Mesenchymal stem cell (in vitro differentiated cells and primary cell): ENCODE results near the gene SLC17A3.

ENCODE experiments used
- DNase-seq: peaks from one replicate; pipeline ENCODE4 v3.0.0-alpha.2; 2013
- H2AFZ ChIP-seq: one replicate; pipeline ENCODE4 v1.6.1; 2013; ENCODE audit warnings: low read depth, mild to moderate bottlenecking, control low read depth, inconsistent platforms, low read length, moderate library complexity
- H2AK5ac ChIP-seq: 2 replicates; pipeline ENCODE4 v1.6.1; 2013; ENCODE audit warnings: low read length, moderate library complexity, mild to moderate bottlenecking, inconsistent platforms; ENCODE audit not compliant: severe bottlenecking
- H2BK120ac ChIP-seq: one replicate; pipeline ENCODE4 v1.6.1; 2013; ENCODE audit warnings: low read depth, mild to moderate bottlenecking, inconsistent platforms, low read length, moderate library complexity
- H2BK12ac ChIP-seq, 2 experiments: one replicate each; pipeline ENCODE4 v1.6.1; 2013; ENCODE audit warnings: inconsistent platforms in 2 of 2, low read length in 2 of 2, mild to moderate bottlenecking in 2 of 2, moderate library complexity in 2 of 2, control low read depth in 1 of 2
- H2BK15ac ChIP-seq: one replicate; pipeline ENCODE4 v1.6.1; 2013; ENCODE audit warnings: mild to moderate bottlenecking, low read depth, inconsistent platforms; ENCODE audit not compliant: poor library complexity, severe bottlenecking
- H2BK5ac ChIP-seq: 2 replicates; pipeline ENCODE4 v1.6.1; 2013; ENCODE audit warnings: low read depth, mild to moderate bottlenecking, low read length, control low read depth, inconsistent platforms; ENCODE audit not compliant: poor library complexity, severe bottlenecking
- H3K14ac ChIP-seq, 2 experiments: one replicate each; pipeline ENCODE4 v1.6.1; 2013; ENCODE audit warnings: inconsistent platforms in 2 of 2, low read length in 2 of 2, control low read depth in 1 of 2, mild to moderate bottlenecking in 1 of 2, moderate library complexity in 1 of 2
- H3K18ac ChIP-seq, 2 experiments: one replicate each; pipeline ENCODE4 v1.6.1; 2013; ENCODE audit warnings: inconsistent platforms in 2 of 2, low read length in 2 of 2, control low read depth in 1 of 2, low read depth in 1 of 2, mild to moderate bottlenecking in 1 of 2
- H3K23ac ChIP-seq, 2 experiments: one replicate each; pipeline ENCODE4 v1.6.1; 2013; ENCODE audit warnings: inconsistent platforms in 2 of 2, low read length in 2 of 2, mild to moderate bottlenecking in 2 of 2, moderate library complexity in 2 of 2, control low read depth in 1 of 2
- H3K27ac ChIP-seq: 2 replicates; pipeline ENCODE4 v1.5.1; 2013; ENCODE audit warnings: mild to moderate bottlenecking, moderate library complexity, low read length, control low read depth, inconsistent platforms; ENCODE audit not compliant: poor library complexity, severe bottlenecking
- H3K27me3 ChIP-seq, 2 experiments: 2 replicates each; pipeline versions ENCODE4 v1.6.1 to v1.7.0; 2013; ENCODE audit warnings: low read length in 2 of 2, mild to moderate bottlenecking in 2 of 2, moderate library complexity in 2 of 2, control low read depth in 1 of 2, inconsistent platforms in 1 of 2; ENCODE audit not compliant: control insufficient read depth in 1 of 2, insufficient read depth in 1 of 2
- H3K36me3 ChIP-seq, 2 experiments: 2 replicates each; pipeline versions ENCODE4 v1.6.1 to v1.7.0; 2013; ENCODE audit warnings: low read length in 2 of 2, control low read depth in 1 of 2, inconsistent platforms in 1 of 2, low read depth in 1 of 2, mild to moderate bottlenecking in 1 of 2; ENCODE audit not compliant: insufficient read depth in 2 of 2, control insufficient read depth in 1 of 2
- H3K4ac ChIP-seq, 2 experiments: one replicate each; pipeline ENCODE4 v1.6.1; 2013; ENCODE audit warnings: inconsistent platforms in 2 of 2, low read length in 2 of 2, mild to moderate bottlenecking in 2 of 2, moderate library complexity in 2 of 2, control low read depth in 1 of 2, low read depth in 1 of 2
- H3K4me1 ChIP-seq: 2 replicates; pipeline ENCODE4 v1.6.1; 2013; ENCODE audit warnings: low read depth, low read length, control low read depth; ENCODE audit not compliant: control insufficient read depth, insufficient read depth
- H3K4me2 ChIP-seq: 2 replicates; pipeline ENCODE4 v1.6.1; 2013; ENCODE audit warnings: low read length, mild to moderate bottlenecking, inconsistent platforms; ENCODE audit not compliant: poor library complexity, severe bottlenecking
- H3K4me3 ChIP-seq, 2 experiments: 2 replicates each; pipeline versions ENCODE4 v1.5.1 to v1.7.0; 2013; ENCODE audit warnings: low read length in 2 of 2, mild to moderate bottlenecking in 2 of 2, control low read depth in 1 of 2, low read depth in 1 of 2; ENCODE audit not compliant: insufficient read depth in 1 of 2
- H3K79me1 ChIP-seq: replicated peaks from 2 replicates; pipeline ENCODE4 v1.6.1; 2013; ENCODE audit warnings: mild to moderate bottlenecking, control low read depth, low read length, inconsistent platforms; ENCODE audit not compliant: poor library complexity, severe bottlenecking
- H3K9ac ChIP-seq: 2 replicates; pipeline ENCODE4 v1.7.0; 2013; ENCODE audit warnings: mild to moderate bottlenecking, low read length, moderate library complexity
- H3K9me3 ChIP-seq: 2 replicates; pipeline ENCODE4 v1.7.0; 2013; ENCODE audit warnings: mild to moderate bottlenecking, low read length; ENCODE audit not compliant: control insufficient read depth
- H4K8ac ChIP-seq: one replicate; pipeline ENCODE4 v1.6.1; 2013; ENCODE audit warnings: inconsistent platforms, mild to moderate bottlenecking, low read length, moderate library complexity
- H4K91ac ChIP-seq: one replicate; pipeline ENCODE4 v1.6.1; 2013; ENCODE audit warnings: mild to moderate bottlenecking, low read length, inconsistent platforms
- WGBS: methylation state at CpG from one replicate; pipeline ENCODE4 v1.1.7; 2013; ENCODE audit warnings: mixed read lengths; 5-methylcytosine and 5-hydroxymethylcytosine counted together

Gene SLC17A3

DNA sequence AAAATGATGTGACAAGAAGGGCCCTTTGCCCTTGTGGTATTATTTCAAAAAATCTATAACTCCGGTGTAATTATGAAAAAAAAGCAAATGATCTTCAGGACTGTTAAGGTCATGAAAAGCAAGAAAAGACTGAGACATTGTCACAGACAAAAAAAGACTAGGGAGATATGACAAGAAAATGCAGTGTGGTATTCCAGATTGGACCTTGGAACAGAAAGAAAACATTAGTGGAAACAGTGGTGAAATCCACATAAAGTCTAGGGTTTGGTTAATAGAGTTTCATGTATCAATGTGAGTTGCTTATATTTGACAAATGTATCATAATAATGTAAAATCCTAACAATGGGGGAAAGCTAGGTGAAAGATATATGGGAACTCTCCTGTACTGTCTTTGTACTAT is 26.8 kb upstream of the SLC17A3 start:
- whole genome bisulfite sequencing: 57% methylated on average over 1 of the region's 1 CpG
- H3K23ac ChIP-seq: no peak overlapping the region
- no peak for DNase-seq

GRCh38 chr6:25899580-25900408 is 25.8 kb upstream of the SLC17A3 start:
- peak overlapping the region; percentile 50 for H3K4me2 ChIP-seq
- H2BK5ac ChIP-seq: peak overlapping the region; percentile 98
- no peaks in the 10 kb centered on the region for H3K36me3 ChIP-seq
- no peak overlapping the region for H4K91ac ChIP-seq
- H3K23ac ChIP-seq: no peak overlapping the region
- no peaks in the 10 kb centered on the region for H3K79me1 ChIP-seq
- H3K4ac ChIP-seq: no peak overlapping the region
- WGBS: 54% methylated on average over 1 of the region's 2 CpGs
- no peak overlapping the region for H2BK12ac ChIP-seq
- no peak overlapping the region for H2BK15ac ChIP-seq
- H3K9ac ChIP-seq: peak overlapping the region; percentile 9
- H2AK5ac ChIP-seq: peak overlapping the region; percentile 99
- no peak overlapping the region for H4K8ac ChIP-seq
- no peaks in the 10 kb centered on the region for H3K27me3 ChIP-seq
- H3K27ac ChIP-seq: peak overlapping the region; percentile 100
- no peak overlapping the region for H2AFZ ChIP-seq
- H2BK120ac ChIP-seq: no peak overlapping the region
- no peaks in the 10 kb centered on the region for H3K9me3 ChIP-seq
- no peak overlapping the region for H3K4me3 ChIP-seq
- peaks cover 7% of the 10 kb centered on the region for H3K4me1 ChIP-seq
- no peak overlapping the region for H3K14ac ChIP-seq
- H3K18ac ChIP-seq: no peak overlapping the region
- peak; percentile 15 for DNase-seq

More for the DNA sequence above, 26.8 kb upstream of the SLC17A3 start:
- H2BK15ac ChIP-seq: no peak overlapping the region
- peak overlapping the region; percentile 69 for H3K27ac ChIP-seq
- no peak overlapping the region for H2AFZ ChIP-seq
- no peak overlapping the region for H2AK5ac ChIP-seq
- no peak overlapping the region for H4K8ac ChIP-seq
- H3K27me3 ChIP-seq: no peaks in the 10 kb centered on the region
- no peak overlapping the region for H3K9ac ChIP-seq
- no peak overlapping the region for H3K14ac ChIP-seq
- peaks cover 7% of the 10 kb centered on the region for H3K4me1 ChIP-seq
- H4K91ac ChIP-seq: no peak overlapping the region
- H2BK120ac ChIP-seq: no peak overlapping the region
- H3K4me3 ChIP-seq: no peak overlapping the region
- no peak overlapping the region for H3K18ac ChIP-seq
- H3K4ac ChIP-seq: no peak overlapping the region
- H3K4me2 ChIP-seq: no peak overlapping the region
- H3K9me3 ChIP-seq: no peaks in the 10 kb centered on the region
- no peaks in the 10 kb centered on the region for H3K36me3 ChIP-seq
- no peak overlapping the region for H2BK5ac ChIP-seq
- H2BK12ac ChIP-seq: no peak overlapping the region
- no peaks in the 10 kb centered on the region for H3K79me1 ChIP-seq

GRCh38 chr6:25899123-25899522 is 25.1 kb upstream of the SLC17A3 start:
- Histone ChIP-seq H2AFZ (no peak overlapping the region), H2BK5ac (no peak overlapping the region), H2BK15ac (no peak overlapping the region), H3K4me3 (no peak overlapping the region), H3K36me3 (no peaks in the 10 kb centered on the region), H3K9ac (no peak overlapping the region), H2BK120ac (no peak overlapping the region), H3K4me2 (no peak overlapping the region), H2BK12ac (no peak overlapping the region), H3K18ac (no peak overlapping the region), H3K27ac (peak overlapping the region; percentile 100), H4K8ac (no peak overlapping the region), H3K14ac (no peak overlapping the region), H3K4ac (no peak overlapping the region), H2AK5ac (no peak overlapping the region), H3K23ac (no peak overlapping the region), H3K4me1 (peaks cover 7% of the 10 kb centered on the region), H3K79me1 (no peaks in the 10 kb centered on the region), H4K91ac (no peak overlapping the region), H3K27me3 (no peaks in the 10 kb centered on the region), H3K9me3 (no peaks in the 10 kb centered on the region)
- DNase-seq: no peak
- 88% methylated on average over 1 of the region's 2 CpGs for WGBS

DNA sequence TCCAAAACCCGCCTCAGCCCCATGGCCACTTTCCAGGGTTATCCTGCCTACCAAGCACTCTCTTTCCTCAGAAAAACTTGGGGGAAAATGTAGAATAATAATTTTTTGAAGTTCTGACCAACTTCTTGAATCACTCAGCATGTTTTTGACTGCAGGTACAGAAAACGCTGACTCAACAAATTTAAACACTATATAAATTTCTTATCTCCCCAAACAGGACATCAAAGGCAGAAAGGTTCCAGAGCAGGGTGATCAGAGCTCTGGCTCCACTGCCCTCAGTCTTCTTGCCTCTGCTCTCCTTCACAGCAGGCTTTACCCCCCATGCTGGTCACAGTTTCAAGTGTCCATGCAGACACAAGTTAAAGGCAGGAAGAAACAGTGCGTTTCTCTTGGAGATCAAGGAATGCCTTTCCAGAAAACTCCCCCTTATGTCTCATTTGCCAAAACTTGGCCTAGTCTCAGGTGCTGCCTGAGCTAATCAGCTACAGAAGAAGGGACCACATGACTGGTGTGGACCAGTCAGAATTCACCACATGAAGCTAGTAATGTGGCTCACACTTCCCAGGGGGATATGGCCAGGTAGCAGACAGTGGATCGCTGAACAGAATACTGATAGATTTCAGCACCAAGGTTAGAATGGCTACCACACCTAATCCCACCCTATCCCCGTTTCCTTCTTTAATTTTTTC is 24.4 kb upstream of the SLC17A3 start:
- DNase-seq: no peak
- no peak overlapping the region for H2AFZ ChIP-seq
- no peaks in the 10 kb centered on the region for H3K79me1 ChIP-seq
- peak overlapping the region; percentile 82 for H2AK5ac ChIP-seq
- no peaks in the 10 kb centered on the region for H3K9me3 ChIP-seq
- 96% methylated on average over 3 of the region's 5 CpGs for WGBS
- no peaks in the 10 kb centered on the region for H3K27me3 ChIP-seq
- H2BK15ac ChIP-seq: no peak overlapping the region
- no peak overlapping the region for H3K18ac ChIP-seq
- H2BK12ac ChIP-seq: no peak overlapping the region
- no peak overlapping the region for H2BK120ac ChIP-seq
- H3K36me3 ChIP-seq: no peaks in the 10 kb centered on the region
- peaks cover 7% of the 10 kb centered on the region for H3K4me1 ChIP-seq
- peak overlapping the region; percentile 94 for H2BK5ac ChIP-seq
- no peak overlapping the region for H4K8ac ChIP-seq
- H3K14ac ChIP-seq: no peak overlapping the region
- H3K27ac ChIP-seq: peak overlapping the region; percentile 96
- H3K4me3 ChIP-seq: no peak overlapping the region
- no peak overlapping the region for H3K23ac ChIP-seq
- H3K4ac ChIP-seq: no peak overlapping the region
- H3K9ac ChIP-seq: no peak overlapping the region
- H3K4me2 ChIP-seq: no peak overlapping the region
- H4K91ac ChIP-seq: no peak overlapping the region
